ENCODE data around the gene TRAPPC5.
"Not testable (repeated sequence)": the region's sequence is repeated elsewhere in the genome, so short reads cannot be mapped to it uniquely, and the experiment has no call there.

TRAPPC5 gene

DNA sequence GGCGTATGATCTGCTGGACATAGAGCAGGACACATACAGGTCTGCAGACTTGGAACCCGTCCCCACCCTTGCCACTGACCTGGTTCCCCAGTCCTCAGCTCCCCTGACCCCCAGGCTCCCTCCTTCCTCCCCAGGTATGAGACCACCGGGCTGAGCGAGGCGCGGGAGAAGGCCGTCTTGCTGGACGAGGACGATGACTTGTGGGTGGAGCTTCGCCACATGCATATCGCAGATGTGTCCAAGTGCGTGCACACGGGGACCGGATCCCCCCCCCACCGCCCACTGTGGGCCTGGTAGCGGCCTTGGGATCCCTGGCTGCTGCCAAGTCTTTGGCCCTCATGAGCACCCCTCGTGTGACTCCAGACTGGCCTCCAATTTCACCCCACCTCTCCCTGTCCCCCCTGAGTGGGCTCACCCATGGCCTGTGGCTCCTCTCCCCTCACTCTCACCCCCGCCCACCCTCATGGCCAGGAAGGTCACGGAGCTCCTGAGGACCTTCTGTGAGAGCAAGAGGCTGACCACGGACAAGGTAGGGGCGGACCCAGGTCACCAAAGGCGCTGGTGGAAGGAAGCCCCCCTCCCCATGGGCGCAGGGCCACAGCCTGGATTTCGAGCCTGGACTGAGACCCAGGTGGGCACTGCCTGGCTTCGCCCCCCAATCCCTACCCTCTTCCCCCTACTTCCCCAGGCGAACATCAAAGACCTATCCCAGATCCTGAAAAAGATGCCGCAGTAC lies 38.2 kb upstream of the TRAPPC5 start:
- Mint-ChIP-seq H3K27me3 (no peaks in the 10 kb centered on the region), H3K4me3 (no peak overlapping the region), H3K27ac (no peak overlapping the region), H3K4me1 (peaks cover 34% of the 10 kb centered on the region), H3K9me3 (peaks cover 4% of the 10 kb centered on the region), H3K36me3 (peaks cover 70% of the 10 kb centered on the region)
- ATAC-seq: no peak

DNA sequence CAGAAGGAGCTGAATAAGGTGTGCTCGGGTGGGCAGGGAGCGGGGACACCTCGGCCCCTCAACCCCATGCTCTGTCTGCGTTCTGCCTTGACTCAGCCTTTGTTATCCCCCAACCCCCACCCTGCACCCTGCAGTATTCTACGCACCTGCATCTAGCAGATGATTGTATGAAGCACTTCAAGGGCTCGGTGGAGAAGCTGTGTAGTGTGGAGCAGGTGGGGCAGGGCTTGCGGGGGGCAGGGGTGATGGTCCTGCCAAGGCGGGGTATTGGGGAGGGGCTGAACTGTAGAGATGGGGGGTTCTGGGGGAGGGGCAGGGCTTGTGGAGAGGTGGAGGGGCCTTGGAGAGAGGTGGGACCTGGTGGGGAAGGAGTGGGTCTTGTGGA lies 37.6 kb upstream of the TRAPPC5 start:
- Mint-ChIP-seq H3K9me3 (peaks cover 4% of the 10 kb centered on the region), H3K4me3 (no peak overlapping the region), H3K27ac (no peak overlapping the region), H3K4me1 (peaks cover 28% of the 10 kb centered on the region), H3K27me3 (no peaks in the 10 kb centered on the region), H3K36me3 (peaks cover 75% of the 10 kb centered on the region)
- no peak for ATAC-seq

DNA sequence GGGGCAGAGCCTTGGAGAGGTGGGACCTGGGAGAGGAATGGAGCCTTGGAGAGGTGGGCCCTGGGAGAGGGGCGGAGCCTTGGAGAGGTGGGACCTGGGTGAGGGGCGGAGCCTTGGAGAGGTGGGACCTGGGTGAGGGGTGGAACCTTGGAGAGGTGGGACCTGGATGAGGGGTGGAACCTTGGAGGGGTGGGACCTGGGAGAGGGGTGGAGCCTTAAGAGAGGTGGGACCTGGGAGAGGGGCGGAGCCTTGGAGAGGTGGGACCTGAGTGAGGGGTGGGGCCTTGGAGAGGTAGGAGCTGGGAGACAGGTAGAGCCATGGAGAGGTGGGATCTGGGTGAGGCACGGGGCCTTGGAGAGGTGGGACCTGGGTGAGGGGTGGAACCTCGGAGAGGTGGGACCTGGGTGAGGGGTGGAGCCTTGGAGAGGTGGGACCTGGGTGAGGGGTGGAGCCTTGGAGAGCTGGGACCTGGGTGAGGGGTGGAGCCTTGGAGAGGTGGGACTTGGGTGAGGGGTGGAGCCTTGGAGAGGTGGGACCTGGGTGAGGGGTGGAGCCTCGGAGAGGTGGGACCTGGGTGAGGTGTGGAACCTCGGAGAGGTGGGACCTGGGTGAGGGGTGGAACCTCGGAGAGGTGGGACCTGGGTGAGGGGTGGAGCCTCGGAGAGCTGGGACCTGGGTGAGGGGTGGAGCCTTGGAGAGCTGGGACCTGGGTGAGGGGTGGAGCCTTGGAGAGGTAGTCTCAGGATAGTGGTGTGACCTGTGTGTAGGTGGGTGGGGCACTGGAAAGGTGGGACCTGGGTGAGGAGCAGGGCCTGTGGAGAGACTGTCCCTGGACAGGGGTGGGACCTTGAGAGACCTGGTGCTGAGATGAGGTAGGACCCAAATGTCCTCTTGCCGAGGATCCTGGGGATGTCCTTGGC lies 36.7 kb upstream of the TRAPPC5 start:
- not testable (repeated sequence) for H3K9me3 Mint-ChIP-seq

GRCh38 chr19:7644550-7644877 lies 36.1 kb upstream of the TRAPPC5 start:
- ATAC-seq: no peak
- H3K36me3 Mint-ChIP-seq: peaks cover 70% of the 10 kb centered on the region
- no peak overlapping the region for H3K27ac Mint-ChIP-seq

More for the DNA sequence above, 36.7 kb upstream of the TRAPPC5 start:
- not testable (repeated sequence) for H3K4me3 Mint-ChIP-seq, ATAC-seq, H3K27ac Mint-ChIP-seq, H3K27me3 Mint-ChIP-seq
- Mint-ChIP-seq H3K4me1 (peaks cover 20% of the 10 kb centered on the region), H3K36me3 (peaks cover 75% of the 10 kb centered on the region)

GRCh38 chr19:7645163-7645562 lies 35.5 kb upstream of the TRAPPC5 start:
- peaks cover 7% of the 10 kb centered on the region for H3K4me1 Mint-ChIP-seq
- no peak for ATAC-seq
- no peak overlapping the region for H3K27ac Mint-ChIP-seq
- H3K36me3 Mint-ChIP-seq: peaks cover 63% of the 10 kb centered on the region
- peaks cover under 1% of the 10 kb centered on the region for H3K9me3 Mint-ChIP-seq
- no peaks in the 10 kb centered on the region for H3K27me3 Mint-ChIP-seq
- no peak overlapping the region for H3K4me3 Mint-ChIP-seq

More at GRCh38 chr19:7644550-7644877, 36.1 kb upstream of the TRAPPC5 start:
- Mint-ChIP-seq H3K9me3 (peaks cover 4% of the 10 kb centered on the region), H3K4me3 (no peak overlapping the region), H3K4me1 (peaks cover 13% of the 10 kb centered on the region), H3K27me3 (no peaks in the 10 kb centered on the region)

GRCh38 chr19:7645656-7646425 lies 34.8 kb upstream of the TRAPPC5 start:
- H3K27ac Mint-ChIP-seq: no peak overlapping the region

DNA sequence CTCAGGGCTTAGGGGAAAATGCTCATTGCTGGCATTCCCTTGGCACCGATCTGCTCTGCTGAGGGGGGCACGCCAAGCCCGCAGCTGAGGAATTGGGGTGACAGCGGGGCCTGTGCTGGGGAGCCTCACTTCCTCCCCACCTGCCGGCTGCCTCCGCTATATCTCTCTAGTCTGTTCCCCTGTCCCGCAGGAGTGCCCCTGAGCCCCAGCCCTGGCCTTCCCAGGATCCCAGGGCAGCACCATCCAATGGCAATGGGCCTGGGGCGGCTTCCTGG lies 34.3 kb upstream of the TRAPPC5 start:
- H3K4me1 Mint-ChIP-seq: peaks cover 5% of the 10 kb centered on the region
- no peak overlapping the region for H3K27ac Mint-ChIP-seq
- ATAC-seq: no peak
- H3K9me3 Mint-ChIP-seq: no peaks in the 10 kb centered on the region
- H3K27me3 Mint-ChIP-seq: no peaks in the 10 kb centered on the region
- H3K36me3 Mint-ChIP-seq: peaks cover 59% of the 10 kb centered on the region
- H3K4me3 Mint-ChIP-seq: no peak overlapping the region

More at GRCh38 chr19:7645656-7646425, 34.8 kb upstream of the TRAPPC5 start:
- peaks cover 5% of the 10 kb centered on the region for H3K4me1 Mint-ChIP-seq
- H3K27me3 Mint-ChIP-seq: no peaks in the 10 kb centered on the region
- H3K36me3 Mint-ChIP-seq: peaks cover 60% of the 10 kb centered on the region
- no peaks in the 10 kb centered on the region for H3K9me3 Mint-ChIP-seq
- no peak for ATAC-seq
- no peak overlapping the region for H3K4me3 Mint-ChIP-seq

- peaks cover 51% of the 10 kb centered on the region for H3K36me3 Mint-ChIP-seq
- H3K27me3 Mint-ChIP-seq: no peaks in the 10 kb centered on the region
- no peak overlapping the region for H3K4me3 Mint-ChIP-seq
- peaks cover 2% of the 10 kb centered on the region for H3K4me1 Mint-ChIP-seq
- ATAC-seq: no peak
- no peaks in the 10 kb centered on the region for H3K9me3 Mint-ChIP-seq
- no peak overlapping the region for H3K27ac Mint-ChIP-seq
These were observed 33.5 kb upstream of the TRAPPC5 start for GRCh38 chr19:7647156-7647555.

DNA sequence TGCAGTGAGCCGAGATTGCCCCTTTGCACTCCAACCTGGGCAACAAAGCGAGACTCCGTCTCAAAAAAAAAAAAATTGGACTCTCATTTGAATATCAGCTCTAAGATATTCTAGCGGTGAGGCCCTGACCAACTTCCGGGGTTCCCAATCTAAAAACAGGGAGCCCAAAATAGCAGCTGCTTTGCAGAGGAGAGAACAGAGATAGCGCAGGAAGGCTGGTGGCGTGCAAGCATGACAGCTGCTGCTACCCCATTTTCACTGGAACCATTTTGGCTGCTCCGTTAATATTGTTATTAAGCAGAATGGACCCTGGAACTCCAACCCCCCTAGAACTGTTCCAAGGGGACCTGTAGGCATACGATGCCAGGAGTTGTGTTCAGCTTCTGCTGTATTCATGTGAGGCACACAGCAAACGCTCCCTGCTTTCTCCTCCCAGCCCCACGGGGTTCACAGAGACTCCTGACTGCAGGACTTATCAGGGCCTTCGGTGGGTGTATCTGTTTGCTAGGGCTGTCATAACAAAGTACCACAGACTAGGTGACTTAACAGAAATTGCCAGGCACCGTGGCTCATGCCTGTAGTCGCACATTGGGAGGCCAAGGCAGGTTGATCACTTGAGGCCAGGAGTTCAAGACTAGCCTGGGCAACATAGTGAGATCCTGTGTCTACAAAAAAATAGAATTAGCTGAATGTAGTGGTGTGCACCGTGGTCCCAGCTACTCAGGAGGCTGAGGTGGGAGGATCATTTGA lies 32.2 kb upstream of the TRAPPC5 start:
- ATAC-seq: no peak
- H3K4me3 Mint-ChIP-seq: no peak overlapping the region
- H3K36me3 Mint-ChIP-seq: peaks cover 39% of the 10 kb centered on the region
- H3K27ac Mint-ChIP-seq: no peak overlapping the region
- H3K27me3 Mint-ChIP-seq: no peaks in the 10 kb centered on the region
- H3K9me3 Mint-ChIP-seq: no peaks in the 10 kb centered on the region
- H3K4me1 Mint-ChIP-seq: peaks cover 12% of the 10 kb centered on the region

DNA sequence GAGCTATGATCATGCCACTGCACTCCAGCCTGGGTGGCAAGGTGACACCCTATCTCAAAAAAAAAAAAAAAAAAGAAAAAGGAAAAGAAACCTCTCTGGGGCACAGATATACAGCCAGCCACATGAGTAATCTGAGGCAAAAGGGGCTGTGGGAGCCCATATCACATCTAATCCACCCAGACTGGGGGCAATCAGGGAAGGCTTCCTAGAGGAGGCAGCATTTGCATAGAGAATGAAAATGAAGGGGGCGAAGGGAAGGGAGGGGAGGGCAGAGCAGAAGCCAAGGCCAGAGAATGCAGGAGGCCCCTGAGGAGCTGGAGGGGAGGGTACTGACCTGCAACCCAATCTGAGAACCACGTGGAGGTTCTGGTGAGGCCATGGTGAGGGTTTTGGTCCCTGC lies 30.5 kb upstream of the TRAPPC5 start:
- Mint-ChIP-seq H3K27ac (no peak overlapping the region), H3K9me3 (no peaks in the 10 kb centered on the region), H3K36me3 (peaks cover 23% of the 10 kb centered on the region), H3K27me3 (no peaks in the 10 kb centered on the region), H3K4me1 (peaks cover 12% of the 10 kb centered on the region), H3K4me3 (no peak overlapping the region)
- no peak for ATAC-seq

DNA sequence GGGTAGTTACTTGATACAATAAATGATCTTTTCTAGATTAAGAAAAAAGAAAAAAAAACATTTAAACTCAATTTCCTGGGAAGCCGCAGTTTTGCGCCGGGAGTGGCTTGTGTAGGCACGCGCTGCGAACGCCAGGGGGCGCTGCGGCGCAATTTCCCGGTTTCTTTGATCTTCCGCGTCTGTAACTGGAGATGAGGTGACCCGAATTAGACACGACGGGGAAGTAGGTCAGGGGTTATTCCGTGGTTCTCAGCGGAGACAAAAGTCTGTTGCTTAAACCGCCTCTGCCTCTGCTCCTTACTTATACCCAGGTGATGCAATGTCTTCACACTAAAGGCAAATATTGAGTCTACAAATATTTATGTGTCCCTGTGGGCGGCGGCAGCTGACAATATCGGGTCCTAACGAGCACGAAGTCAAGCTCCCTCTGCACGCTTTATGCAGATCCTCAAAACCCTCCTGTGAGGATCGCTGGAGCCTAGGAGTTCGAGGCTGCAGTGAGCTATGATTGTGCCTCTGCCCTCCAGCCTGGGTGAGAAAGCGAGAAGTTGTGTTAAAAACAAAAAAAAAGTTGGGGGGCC lies 28.5 kb upstream of the TRAPPC5 start:
- peak; percentile 87 for ATAC-seq
- Mint-ChIP-seq H3K27me3 (no peaks in the 10 kb centered on the region), H3K4me1 (peaks cover 14% of the 10 kb centered on the region), H3K27ac (peak overlapping the region; percentile 73), H3K4me3 (peak overlapping the region; percentile 72), H3K9me3 (no peaks in the 10 kb centered on the region), H3K36me3 (peaks cover 9% of the 10 kb centered on the region)

GRCh38 chr19:7654401-7654800 lies 26.2 kb upstream of the TRAPPC5 start:
- Mint-ChIP-seq H3K4me3 (no peak overlapping the region), H3K27me3 (no peaks in the 10 kb centered on the region), H3K27ac (no peak overlapping the region), H3K9me3 (no peaks in the 10 kb centered on the region), H3K4me1 (peaks cover 26% of the 10 kb centered on the region), H3K36me3 (no peaks in the 10 kb centered on the region)
- no peak for ATAC-seq

GRCh38 chr19:7655581-7655980 lies 25.1 kb upstream of the TRAPPC5 start:
- Mint-ChIP-seq H3K4me3 (no peak overlapping the region), H3K4me1 (peaks cover 26% of the 10 kb centered on the region), H3K27me3 (no peaks in the 10 kb centered on the region), H3K9me3 (no peaks in the 10 kb centered on the region), H3K36me3 (no peaks in the 10 kb centered on the region), H3K27ac (no peak overlapping the region)
- ATAC-seq: no peak

DNA sequence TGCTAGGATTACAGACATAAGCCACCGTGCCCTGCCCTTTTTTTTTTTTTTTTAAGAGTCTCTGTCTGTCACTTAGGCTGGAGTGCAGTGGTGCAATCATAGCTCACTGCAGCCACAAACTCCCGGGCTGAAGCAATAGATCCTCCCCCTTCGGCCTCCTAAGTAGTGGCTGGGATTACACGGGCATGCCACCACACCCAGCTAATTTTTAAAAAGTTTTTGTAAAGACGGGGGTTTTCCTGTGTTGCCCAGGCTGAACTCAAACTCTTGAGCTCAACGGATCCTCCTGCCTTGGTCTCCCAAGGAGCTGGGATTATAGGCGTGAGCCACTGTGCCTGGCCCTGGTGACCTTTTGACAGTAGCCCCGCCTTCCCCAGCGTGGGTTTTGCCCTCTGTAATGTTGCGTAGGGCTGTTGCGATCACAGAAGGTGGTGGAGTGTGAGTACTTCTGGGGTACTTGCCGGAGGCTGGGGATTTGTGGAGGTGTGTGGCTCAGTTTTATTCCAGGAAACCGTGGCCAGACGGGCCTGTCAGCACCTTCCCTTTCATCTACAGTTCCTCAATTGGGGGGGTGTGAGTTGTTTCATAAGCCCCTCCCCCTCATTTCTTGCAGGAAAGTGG lies 23.4 kb upstream of the TRAPPC5 start:
- H3K4me1 Mint-ChIP-seq: peaks cover 23% of the 10 kb centered on the region
- no peak overlapping the region for H3K4me3 Mint-ChIP-seq
- peak overlapping the region; percentile 75 for H3K27ac Mint-ChIP-seq
- H3K9me3 Mint-ChIP-seq: no peaks in the 10 kb centered on the region
- no peaks in the 10 kb centered on the region for H3K36me3 Mint-ChIP-seq
- H3K27me3 Mint-ChIP-seq: no peaks in the 10 kb centered on the region
- peak; percentile 24 for ATAC-seq
